ENCODE measurements around the gene SLC25A28. TPM values are rescaled to one million over a fixed set of nuclear protein-coding genes. Genes with fewer than 3 reads are reported as not detected.
A peak's percentile ranks its signal among the peaks of the same experiment; 100 is the strongest.

Gene SLC25A28
- total RNA-seq, 1 experiment from 2014 or later = 19.8 TPM

- DNase-seq (ENCODE audit: low spot score) = no peak
Observed at GRCh38 chr10:99590799-99591198, 29.4 kb downstream of the SLC25A28 start.

- no peak for DNase-seq (ENCODE audit: low spot score)
Observed at GRCh38 chr10:99583687-99584086, 36.6 kb downstream of the SLC25A28 start.

GRCh38 chr10:99582255-99582770 lies 37.9 kb downstream of the SLC25A28 start:
- no peak for DNase-seq (ENCODE audit: low spot score)

- DNase-seq (ENCODE audit: low spot score) = peak; percentile 34
Observed at GRCh38 chr10:99579971-99580370, 40.3 kb downstream of the SLC25A28 start.

GRCh38 chr10:99573790-99574189 lies 46.4 kb downstream of the SLC25A28 start:
- no peak for DNase-seq (ENCODE audit: low spot score)

GRCh38 chr10:99571816-99572215 lies 48.4 kb downstream of the SLC25A28 start:
- no peak for DNase-seq (ENCODE audit: low spot score)

- DNase-seq (ENCODE audit: low spot score) = no peak
Observed at GRCh38 chr10:99569961-99570360, 50.3 kb downstream of the SLC25A28 start.

- no peak for DNase-seq (ENCODE audit: low spot score)
Observed at GRCh38 chr10:99569253-99569939, 50.8 kb downstream of the SLC25A28 start.

GRCh38 chr10:99565166-99565565 lies 55.1 kb downstream of the SLC25A28 start:
- DNase-seq (ENCODE audit: low spot score) = no peak

- DNase-seq (ENCODE audit: low spot score) = no peak
Observed at GRCh38 chr10:99564361-99564760, 55.9 kb downstream of the SLC25A28 start.

- DNase-seq (ENCODE audit: low spot score) = no peak
Observed at GRCh38 chr10:99562631-99563030, 57.6 kb downstream of the SLC25A28 start.

Other genes starting within 250 kb of the SLC25A28 start
- gene GOT1, start 189.8 kb downstream of the SLC25A28 start, total RNA-seq (2014; rRNA removed; shearing (Covaris generic)) = 50.7 and 58.8 TPM in 2 replicates
- gene NKX2-3, start 87.5 kb downstream of the SLC25A28 start, total RNA-seq (2014; rRNA removed; shearing (Covaris generic)) = not detected in 2 replicates
- gene ENTPD7, start 39.1 kb upstream of the SLC25A28 start, total RNA-seq (2014; rRNA removed; shearing (Covaris generic)) = 12.9 and 21.0 TPM in 2 replicates
- 46.6 and 48.8 TPM in 2 replicates for gene COX15, start 111.7 kb upstream of the SLC25A28 start, total RNA-seq (2014; rRNA removed; shearing (Covaris generic))
- gene CUTC, start 111.8 kb upstream of the SLC25A28 start, total RNA-seq (2014; rRNA removed; shearing (Covaris generic)) = 36.8 and 39.4 TPM in 2 replicates
- 2.1 and 4.0 TPM in 2 replicates for gene ABCC2, start 162.2 kb upstream of the SLC25A28 start, total RNA-seq (2014; rRNA removed; shearing (Covaris generic))